Right lung (tissue), 5 donors: ENCODE measurements around the gene TNFSF13. TPM values are rescaled to one million over a fixed set of nuclear protein-coding genes. Genes with fewer than 3 reads are reported as not detected.

ENCODE experiments used
- DNase-seq, 2 donors: peaks; one replicate each; pipeline ENCODE4 v3.0.0-alpha.2; 2013
- polyA plus RNA-seq, 5 donors: library from polyadenylated mRNA; unstranded; fragments of 120-200 nt; gene quantifications; one replicate each; pipeline versions ENCODE4 v1.2.1 to v1.2.3, GENCODE V29; 2013; ENCODE audit warnings: inconsistent platforms in 1 of 5, low replicate concordance in 1 of 5; ENCODE audit not compliant: insufficient read length in 5 of 5, insufficient read depth in 1 of 5

Gene TNFSF13
- polyA plus RNA-seq, 5 donors = 16.2 to 23.2 (median 17.2) TPM

GRCh38 chr17:7573324-7574080 is 15.0 kb downstream of the TNFSF13 start:
- peak; percentile 94 to 95 for DNase-seq

GRCh38 chr17:7574176-7574953 is 15.8 kb downstream of the TNFSF13 start:
- DNase-seq = no peak

GRCh38 chr17:7575481-7575883 is 16.9 kb downstream of the TNFSF13 start:
- no peak for DNase-seq

- DNase-seq = no peak
Measured at GRCh38 chr17:7575959-7576358, 17.4 kb downstream of the TNFSF13 start.

GRCh38 chr17:7576432-7576937 is 17.9 kb downstream of the TNFSF13 start:
- no peak for DNase-seq

GRCh38 chr17:7577327-7578199 is 19.0 kb downstream of the TNFSF13 start:
- no peak for DNase-seq

- peak in 1 of 2 donors; percentile 31 for DNase-seq
Measured at GRCh38 chr17:7579001-7579833, 20.7 kb downstream of the TNFSF13 start, which contains the start of gene CD68. Gene CD68, plus strand, starts transcription at chr17:7579638. Its CDS starts 40 bp downstream, at chr17:7579678.

- DNase-seq = no peak
Measured at GRCh38 chr17:7579834-7580603, 21.5 kb downstream of the TNFSF13 start.

- DNase-seq = no peak
Measured at GRCh38 chr17:7580604-7581575, 22.3 kb downstream of the TNFSF13 start.

GRCh38 chr17:7582396-7583252 is 24.1 kb downstream of the TNFSF13 start:
- no peak for DNase-seq

- peak; percentile 98 to 99 for DNase-seq
Measured at GRCh38 chr17:7583253-7584109, 24.9 kb downstream of the TNFSF13 start, which contains the start of gene MPDU1. Gene MPDU1, plus strand, starts transcription at chr17:7583852. Its CDS starts 11 bp downstream, at chr17:7583863.

- no peak for DNase-seq
Measured at GRCh38 chr17:7586673-7587419, 28.3 kb downstream of the TNFSF13 start.

GRCh38 chr17:7587420-7588151 is 29.0 kb downstream of the TNFSF13 start:
- no peak for DNase-seq

GRCh38 chr17:7588553-7589203 is 30.1 kb downstream of the TNFSF13 start:
- DNase-seq = no peak
